GM18867 (cell line): Measurements from ENCODE around the gene ZBTB45.
A peak's percentile ranks its signal among the peaks of the same experiment; 100 is the strongest.
"Not testable (repeated sequence)": the region's sequence is repeated elsewhere in the genome, so short reads cannot be mapped to it uniquely, and the experiment has no call there.

ENCODE experiments used
- ATAC-seq: cut with Tn5 transposase; IDR thresholded peaks from one replicate; pipeline ENCODE4 v1.9.1; 2021; ENCODE audit warnings: mild to moderate bottlenecking, moderate library complexity; ENCODE audit not compliant: unreplicated experiment

ZBTB45 gene

DNA sequence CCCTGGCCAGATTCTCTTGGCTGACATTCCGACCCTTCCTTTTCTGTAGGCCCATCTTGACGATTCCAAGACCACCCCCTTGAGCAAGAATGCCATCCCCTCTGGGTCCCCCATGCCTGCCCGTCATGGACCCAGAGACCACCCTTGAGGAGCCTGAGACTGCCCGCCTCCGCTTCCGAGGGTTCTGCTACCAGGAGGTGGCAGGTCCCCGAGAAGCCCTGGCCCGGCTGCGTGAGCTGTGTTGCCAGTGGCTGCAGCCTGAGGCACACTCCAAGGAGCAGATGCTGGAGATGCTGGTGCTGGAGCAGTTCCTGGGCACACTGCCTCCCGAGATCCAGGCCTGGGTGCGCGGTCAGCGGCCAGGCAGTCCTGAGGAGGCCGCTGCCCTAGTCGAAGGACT, 42.5 kb downstream of the ZBTB45 start:
- ATAC-seq, result no peak

DNA sequence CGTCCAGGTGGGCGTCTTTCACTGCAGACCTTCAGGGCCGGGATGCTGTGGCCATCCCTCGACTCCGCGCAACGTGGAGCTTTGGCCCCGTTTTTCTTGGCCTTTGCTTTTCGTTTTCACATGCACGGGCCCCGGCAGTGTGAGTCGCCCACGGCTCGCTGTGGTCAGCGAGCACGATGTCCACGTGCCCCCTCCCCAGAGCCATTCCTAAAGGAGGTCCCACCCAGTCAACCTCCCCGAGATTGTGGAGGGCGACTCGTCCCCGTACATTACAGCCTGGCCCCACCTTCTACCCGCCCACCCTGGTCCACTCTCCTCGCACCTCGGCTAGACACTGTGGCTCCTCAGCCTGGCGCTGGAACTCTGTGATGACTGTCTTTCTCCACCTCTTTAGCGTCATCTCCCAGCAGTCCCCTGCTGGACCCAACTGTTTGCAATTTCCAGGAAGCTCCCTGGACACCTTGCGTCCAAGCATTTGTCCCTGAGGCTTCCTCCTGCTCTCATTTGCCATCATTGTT, 43.1 kb downstream of the ZBTB45 start:
- no peak for ATAC-seq

DNA sequence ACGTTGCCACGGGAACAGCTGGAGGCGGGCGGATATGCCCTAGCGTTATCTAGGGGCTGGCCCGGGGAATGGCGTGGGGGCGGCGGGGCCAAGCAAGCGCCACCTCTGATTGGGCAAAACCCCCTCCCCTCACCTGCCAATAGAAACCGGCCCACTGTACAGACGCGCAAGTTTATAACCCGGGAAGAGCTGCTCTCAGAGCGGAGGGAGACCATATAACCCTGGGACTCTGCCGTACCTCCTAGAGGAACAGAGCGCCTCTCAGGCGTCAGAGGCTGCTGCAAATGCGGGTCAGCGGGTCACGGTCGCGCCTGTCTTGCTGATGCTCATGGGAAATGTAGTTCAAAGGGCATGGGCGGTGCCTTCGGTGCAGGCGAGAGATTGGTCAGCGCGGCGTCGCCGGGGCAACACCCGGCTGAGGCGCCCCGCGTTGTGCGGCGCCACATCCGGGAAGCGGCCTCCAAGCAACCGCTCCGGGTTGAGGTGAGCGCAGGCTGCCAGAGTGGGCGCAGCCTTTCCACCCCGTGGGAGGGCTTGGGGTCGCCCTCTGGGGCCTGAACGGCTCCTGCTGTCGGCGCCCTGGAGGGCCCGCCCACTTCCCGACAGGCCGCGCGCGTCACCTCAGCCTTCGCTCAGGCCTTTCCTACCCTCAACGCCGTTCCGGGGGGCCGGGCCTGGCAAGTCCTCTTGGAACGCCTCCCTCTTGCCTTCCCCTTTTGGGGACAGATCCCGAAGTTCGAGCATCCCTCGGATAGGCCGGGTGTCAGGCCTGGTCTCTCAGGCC, 43.7 kb downstream of the ZBTB45 start, which contains the start of gene ZNF446:
TSS of gene ZNF446 (plus strand) at position 639 of the 784 bp plus-strand sequence. CDS start 867 bp downstream, outside the sequence.
- peak; percentile 81 for ATAC-seq

- ATAC-seq, result peak; percentile 7
These were observed 44.5 kb downstream of the ZBTB45 start for GRCh38 chr19:58474997-58475713.

DNA sequence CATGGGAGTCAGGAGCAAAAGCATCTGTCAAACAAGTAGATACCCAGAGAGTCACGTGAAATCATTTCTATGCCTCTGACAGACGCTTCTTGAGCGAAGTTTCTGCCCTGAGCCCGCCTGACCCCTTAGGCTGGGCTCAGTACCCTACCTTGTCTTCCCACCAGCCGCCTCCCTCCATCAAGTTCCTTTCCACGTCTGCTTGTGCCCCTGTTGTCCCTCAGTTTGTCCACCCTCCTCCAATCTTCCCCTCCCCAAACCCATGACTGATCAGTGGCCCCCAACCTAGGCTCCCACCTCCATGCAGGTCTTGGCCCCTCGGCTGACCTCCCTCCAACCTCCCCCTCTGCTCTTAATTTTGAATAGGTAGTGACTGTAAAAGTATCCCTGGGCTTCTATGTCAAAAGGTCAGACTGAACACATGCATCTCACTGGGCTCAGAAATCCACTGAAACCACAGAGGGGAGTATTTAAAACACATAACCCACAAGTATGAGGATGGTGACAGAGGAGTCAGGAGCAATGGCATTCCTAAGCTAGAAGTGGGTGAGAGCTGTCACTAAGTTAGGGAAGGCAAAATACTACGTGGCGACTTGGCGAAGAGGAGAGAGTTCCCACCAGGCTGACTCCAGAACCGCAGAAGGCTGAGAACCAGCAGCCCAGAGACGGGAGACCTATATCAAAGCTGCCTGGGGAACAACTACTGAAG, 45.2 kb downstream of the ZBTB45 start:
- no peak for ATAC-seq

DNA sequence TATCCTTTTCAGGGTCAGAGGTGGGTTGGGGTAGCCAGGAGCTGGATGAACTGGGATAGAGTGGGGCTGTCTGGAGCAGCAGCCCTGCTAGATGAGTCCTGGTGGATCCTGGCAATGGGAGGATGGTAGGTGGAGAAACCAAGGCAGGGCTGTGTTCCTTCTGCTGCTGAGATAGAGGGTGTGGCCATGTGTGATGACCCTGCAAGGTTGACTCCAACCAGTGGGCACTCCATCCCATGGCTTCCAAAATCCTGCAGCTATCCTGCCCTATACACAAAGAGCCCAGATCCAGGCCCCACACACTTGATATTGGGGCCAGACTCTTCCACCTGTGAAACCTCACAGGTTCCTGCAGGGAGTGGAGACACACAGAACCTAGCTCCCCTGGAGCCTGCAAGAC, 45.8 kb downstream of the ZBTB45 start:
- ATAC-seq, result no peak

DNA sequence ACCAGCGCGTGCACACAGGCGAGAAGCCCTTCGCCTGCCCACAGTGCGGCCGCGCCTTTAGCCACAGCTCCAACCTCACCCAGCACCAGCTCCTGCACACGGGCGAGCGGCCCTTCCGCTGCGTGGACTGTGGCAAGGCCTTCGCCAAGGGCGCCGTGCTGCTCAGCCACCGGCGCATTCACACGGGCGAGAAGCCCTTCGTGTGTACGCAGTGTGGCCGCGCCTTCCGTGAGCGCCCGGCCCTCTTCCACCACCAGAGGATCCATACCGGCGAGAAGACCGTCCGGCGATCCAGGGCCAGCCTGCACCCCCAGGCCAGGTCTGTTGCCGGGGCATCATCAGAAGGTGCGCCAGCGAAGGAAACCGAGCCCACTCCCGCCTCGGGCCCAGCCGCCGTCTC, 47.9 kb downstream of the ZBTB45 start:
- no peak for ATAC-seq

DNA sequence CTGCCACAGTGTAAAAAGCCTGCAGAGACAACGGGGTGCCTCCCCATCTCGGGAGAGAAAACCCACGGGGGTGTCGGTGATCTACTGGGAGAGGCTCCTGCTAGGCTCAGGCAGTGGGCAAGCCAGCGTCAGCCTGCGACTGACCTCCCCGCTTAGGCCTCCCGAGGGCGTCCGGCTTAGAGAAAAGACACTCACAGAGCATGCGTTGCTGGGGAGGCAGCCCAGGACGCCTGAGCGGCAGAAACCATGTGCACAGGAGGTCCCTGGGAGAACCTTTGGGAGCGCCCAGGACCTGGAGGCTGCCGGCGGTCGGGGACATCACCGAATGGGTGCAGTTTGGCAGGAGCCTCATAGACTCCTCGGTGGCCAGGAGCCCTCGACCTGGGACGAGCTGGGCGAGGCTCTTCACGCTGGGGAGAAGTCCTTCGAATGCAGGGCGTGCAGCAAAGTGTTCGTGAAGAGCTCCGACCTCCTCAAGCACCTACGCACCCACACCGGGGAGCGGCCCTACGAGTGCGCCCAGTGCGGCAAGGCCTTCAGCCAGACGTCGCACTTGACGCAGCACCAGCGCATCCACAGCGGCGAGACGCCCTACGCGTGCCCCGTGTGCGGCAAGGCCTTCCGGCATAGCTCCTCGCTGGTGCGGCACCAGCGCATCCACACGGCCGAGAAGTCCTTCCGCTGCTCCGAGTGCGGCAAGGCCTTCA, 48.6 kb downstream of the ZBTB45 start:
- ATAC-seq, result not testable (repeated sequence)

GRCh38 chr19:58469241-58470013, 50.2 kb downstream of the ZBTB45 start:
- ATAC-seq, result no peak

DNA sequence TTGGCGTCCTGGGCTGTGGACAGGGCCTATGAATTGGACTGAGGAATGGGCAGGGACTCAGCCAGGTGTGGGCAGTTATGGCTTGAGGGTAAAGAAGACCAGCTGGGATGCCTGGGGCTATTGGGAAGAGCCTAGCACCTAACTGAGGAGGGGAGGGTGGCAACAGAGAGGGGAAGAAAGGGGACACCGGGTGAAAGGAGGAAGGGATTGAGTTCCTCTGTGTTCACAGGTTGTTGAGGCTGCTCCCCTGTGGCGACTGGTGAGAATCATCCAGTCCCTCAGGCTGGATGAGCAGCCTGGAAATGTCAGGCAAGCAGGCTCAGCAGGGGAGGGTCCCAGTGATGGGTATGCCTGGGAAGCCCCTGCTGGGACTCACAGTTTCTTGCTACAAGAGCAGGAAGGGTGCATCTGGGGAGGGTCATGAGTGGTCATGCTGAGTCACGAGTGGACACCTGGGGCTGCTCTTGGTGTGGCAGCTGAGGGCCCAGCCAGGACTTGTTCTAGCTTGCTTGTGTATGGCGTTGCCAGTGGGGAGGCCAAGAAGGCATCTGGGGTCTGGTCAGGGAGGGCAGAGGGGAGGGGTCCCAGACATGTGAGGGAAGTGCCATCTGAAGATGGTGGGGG, 51.3 kb downstream of the ZBTB45 start:
- ATAC-seq, result no peak

GRCh38 chr19:58466760-58467589, 52.6 kb downstream of the ZBTB45 start, which contains the start of gene ZNF324:
Gene ZNF324, plus strand, starts transcription at chr19:58467080. Its CDS starts 2,106 bp downstream, at chr19:58469186.
- peak; percentile 91 for ATAC-seq

- peak; percentile 19 for ATAC-seq
These were observed 53.4 kb downstream of the ZBTB45 start for GRCh38 chr19:58466089-58466759.
